22Rv1 (cell line): Measurements from ENCODE around the gene MYL6.

ENCODE experiments used
- CTCF ChIP-seq: fragments of 450-650 bp; IDR thresholded peaks from 2 replicates; pipeline ENCODE4 v1.5.1; 2017; ENCODE audit warnings: mild to moderate bottlenecking
- ZFX ChIP-seq: fragments of 450-650 bp; IDR thresholded peaks from 2 replicates; pipeline ENCODE4 v1.6.1; 2017; ENCODE audit warnings: antibody characterized with exemption, borderline replicate concordance

- TF ChIP-seq CTCF (no peak), ZFX (no peak)
These were observed 30.1 kb downstream of the MYL6 start for GRCh38 chr12:56188131-56188777.
